WI38 (cell line): Measurements from ENCODE around the gene LPP.

Source experiments
- H3K4me3 ChIP-seq: 2 replicates; pipeline ENCODE4 v1.5.1; 2011; ENCODE audit warnings: low read depth, mild to moderate bottlenecking, control low read depth, low read length
- TF ChIP-seq, protein P1 (sequence below): IDR thresholded peaks from 2 replicates; pipeline ENCODE4 v1.5.1; 2012; ENCODE audit warnings: low read depth, mild to moderate bottlenecking, control low read depth, low read length

LPP gene

DNA sequence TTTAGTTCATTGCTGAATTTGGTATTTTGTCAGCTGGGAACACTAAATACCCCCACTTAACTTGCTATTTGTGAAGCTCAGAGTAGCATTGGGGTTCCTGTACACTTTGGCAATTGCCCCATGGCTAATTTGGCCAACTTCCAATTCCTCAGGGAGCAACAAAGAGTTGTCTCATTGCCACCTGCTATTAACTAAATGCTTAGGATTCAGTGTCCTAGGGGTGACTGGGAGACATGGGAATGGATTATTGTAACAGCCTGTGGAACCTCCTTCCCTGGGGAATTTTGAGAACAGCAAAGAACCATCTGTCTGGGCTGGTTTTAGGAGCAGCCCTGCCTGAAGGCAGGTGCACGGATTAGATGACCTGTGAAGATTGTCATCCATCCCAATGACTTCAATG is 580.4 kb downstream of the LPP start:
- H3K4me3 ChIP-seq, result no peak overlapping the region

DNA sequence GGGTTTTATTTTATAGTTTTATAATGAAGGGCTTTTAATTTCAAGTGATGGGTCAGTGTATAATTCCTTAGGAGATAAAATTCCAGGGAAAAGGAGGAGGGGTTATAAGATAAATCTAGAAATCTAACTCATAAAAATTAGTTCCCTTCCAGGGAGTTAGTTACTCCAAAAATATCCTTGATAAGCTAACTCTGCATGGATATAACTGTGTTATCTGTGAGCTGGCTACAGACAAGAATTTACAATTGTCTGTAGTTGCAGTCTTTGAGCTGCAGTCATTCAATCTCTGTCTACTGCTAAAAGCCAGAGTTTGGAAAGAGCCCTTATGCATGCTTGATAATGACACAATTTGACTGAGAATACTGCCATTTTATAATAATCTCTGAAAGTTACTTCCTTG is 585.6 kb downstream of the LPP start:
- TF ChIP-seq, protein P1, sequence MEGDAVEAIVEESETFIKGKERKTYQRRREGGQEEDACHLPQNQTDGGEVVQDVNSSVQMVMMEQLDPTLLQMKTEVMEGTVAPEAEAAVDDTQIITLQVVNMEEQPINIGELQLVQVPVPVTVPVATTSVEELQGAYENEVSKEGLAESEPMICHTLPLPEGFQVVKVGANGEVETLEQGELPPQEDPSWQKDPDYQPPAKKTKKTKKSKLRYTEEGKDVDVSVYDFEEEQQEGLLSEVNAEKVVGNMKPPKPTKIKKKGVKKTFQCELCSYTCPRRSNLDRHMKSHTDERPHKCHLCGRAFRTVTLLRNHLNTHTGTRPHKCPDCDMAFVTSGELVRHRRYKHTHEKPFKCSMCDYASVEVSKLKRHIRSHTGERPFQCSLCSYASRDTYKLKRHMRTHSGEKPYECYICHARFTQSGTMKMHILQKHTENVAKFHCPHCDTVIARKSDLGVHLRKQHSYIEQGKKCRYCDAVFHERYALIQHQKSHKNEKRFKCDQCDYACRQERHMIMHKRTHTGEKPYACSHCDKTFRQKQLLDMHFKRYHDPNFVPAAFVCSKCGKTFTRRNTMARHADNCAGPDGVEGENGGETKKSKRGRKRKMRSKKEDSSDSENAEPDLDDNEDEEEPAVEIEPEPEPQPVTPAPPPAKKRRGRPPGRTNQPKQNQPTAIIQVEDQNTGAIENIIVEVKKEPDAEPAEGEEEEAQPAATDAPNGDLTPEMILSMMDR, result no peak
- H3K4me3 ChIP-seq, result no peak overlapping the region

More for the DNA sequence above, 580.4 kb downstream of the LPP start:
- TF ChIP-seq, protein P1, result no peak

DNA sequence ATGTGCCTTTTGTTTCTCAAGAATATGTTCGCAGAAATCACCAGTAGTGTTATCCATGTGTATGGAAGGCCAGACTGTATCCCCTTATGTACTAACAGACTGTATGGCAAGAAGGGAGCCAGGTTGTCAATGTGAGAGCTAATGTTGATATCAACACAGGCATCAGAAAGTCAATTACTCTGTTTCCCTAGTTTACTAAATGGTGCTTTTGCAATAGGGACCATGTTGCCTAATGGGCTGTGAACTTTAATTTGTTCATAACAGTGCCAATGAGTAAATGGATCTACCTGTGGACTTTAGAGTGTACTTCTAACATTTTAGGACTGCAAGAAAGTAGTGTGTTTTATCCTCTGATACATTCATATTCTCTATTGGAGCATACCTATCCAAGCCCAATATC is 586.1 kb downstream of the LPP start:
- no peak overlapping the region for H3K4me3 ChIP-seq
- TF ChIP-seq, protein P1, result no peak

DNA sequence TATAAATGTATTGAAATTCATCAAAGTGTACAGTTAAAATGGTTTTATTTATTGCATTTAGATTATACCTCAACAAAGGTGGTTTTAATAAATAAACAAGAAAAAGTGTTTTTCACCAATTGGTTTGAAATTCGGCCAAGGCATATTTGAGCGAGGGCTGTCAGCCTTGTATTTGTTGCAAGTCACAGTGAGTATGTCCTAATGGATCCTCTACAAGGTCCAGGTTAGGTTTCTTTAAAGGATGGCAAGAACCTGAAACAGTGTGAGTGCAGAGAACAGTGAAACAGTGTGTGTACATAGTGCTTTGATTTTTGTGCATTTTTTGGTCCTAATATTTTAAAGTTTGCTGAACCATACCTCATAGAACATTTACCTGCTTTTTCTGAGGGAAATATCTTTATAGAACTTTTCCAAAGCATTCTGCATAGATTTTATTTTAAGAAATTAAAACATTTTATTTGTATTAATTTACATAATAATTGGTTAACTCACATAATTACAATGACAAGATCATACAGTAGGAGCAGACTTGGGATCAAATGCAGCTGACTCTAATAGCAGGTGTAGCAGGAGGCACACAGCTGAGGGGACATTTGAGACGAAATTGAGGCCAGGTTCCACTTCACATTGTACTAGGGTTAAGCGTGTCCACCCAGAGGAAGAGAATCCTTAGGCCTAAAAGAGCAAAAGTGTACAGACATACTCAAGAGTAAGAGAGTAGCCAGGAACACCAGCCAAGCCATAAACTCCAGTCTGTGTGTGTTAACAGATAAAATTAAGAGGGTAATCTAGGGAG is 589.0 kb downstream of the LPP start:
- H3K4me3 ChIP-seq, result no peak overlapping the region
- TF ChIP-seq, protein P1, result no peak

DNA sequence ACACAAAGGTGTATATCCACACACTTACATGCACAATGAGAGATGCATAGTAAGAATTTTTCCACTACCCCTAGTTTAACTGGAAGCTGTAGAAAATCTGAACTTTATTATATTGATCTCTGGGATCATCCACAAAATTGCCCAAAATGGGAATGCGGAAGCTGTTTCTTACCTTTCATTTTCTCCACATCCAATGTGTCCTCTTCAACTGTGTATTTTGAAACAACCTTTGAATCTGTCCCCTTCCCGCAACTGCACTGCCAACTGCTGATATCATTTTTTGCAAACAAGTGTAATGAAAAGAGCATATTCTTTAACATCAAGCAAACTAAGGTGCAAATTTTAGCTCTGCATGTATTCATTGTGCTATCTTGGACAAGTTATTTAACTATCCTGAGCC is 590.2 kb downstream of the LPP start:
- H3K4me3 ChIP-seq, result no peak overlapping the region
- TF ChIP-seq, protein P1, result no peak

DNA sequence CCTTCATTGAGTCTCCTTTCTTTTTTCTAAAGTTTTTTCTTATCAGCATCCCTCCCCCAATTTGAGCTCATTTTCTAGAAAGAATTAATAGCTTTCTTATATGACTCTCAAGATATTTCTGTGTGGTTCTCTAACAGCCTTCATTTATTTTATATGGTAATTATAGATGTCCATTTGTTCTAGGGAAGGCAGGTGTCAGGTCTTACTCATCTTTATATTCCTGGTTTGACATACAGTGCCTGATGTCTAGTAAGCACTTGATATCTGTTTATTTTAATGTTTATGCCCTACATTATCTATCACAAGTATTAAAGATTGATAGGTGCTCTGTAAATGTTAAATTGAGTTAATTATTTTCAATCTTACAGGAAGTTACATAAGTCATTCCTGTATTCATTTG is 591.1 kb downstream of the LPP start:
- no peak overlapping the region for H3K4me3 ChIP-seq
- TF ChIP-seq, protein P1, result no peak

DNA sequence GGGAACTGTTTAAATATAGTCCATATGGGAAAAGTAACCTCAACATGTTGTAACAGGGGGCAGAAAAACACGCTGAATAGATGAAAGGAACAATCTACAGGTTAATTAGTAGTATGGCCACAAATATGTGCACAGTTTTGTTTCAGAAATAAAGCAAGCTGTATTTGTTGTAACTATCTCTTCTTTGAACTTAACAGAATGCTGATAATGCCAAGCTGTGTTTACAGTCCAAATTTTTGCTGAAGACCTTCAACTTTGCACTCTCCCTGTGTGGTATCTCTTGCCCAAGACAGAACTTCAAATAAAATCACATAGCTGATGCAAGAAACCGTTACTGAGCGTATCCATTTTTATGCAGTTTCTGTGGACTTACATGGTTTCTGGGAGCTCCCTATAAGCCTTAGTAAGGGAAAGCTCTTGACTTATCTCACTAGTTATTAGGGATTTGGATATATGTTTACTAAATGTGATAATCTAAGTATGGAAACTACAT is 592.4 kb downstream of the LPP start:
- TF ChIP-seq, protein P1, result no peak

More for the DNA sequence above, 592.4 kb downstream of the LPP start:
- H3K4me3 ChIP-seq, result no peak overlapping the region
